H1 (cell line): Measurements from ENCODE around the gene KNOP1. TPM values are rescaled to one million over a fixed set of nuclear protein-coding genes. Genes with fewer than 3 reads are reported as not detected.
A peak's percentile ranks its signal among the peaks of the same experiment; 100 is the strongest.

Source experiments
- CTCF ChIA-PET: fragments of 300-600 bp; sonication (Branson Sonifier 250); formaldehyde crosslinking; loops from one replicate; lab custom pipeline; 2021; ENCODE audit not compliant: partially characterized antibody; lab: Charles Lee
- POLR2A ChIA-PET: fragments of 300-600 bp; sonication (Branson Sonifier 250); formaldehyde crosslinking; loops from one replicate; lab custom pipeline; 2021; ENCODE audit warnings: inconsistent platforms; ENCODE audit not compliant: partially characterized antibody; lab: Charles Lee
- DNase-seq, 2 experiments: peaks; one replicate each; pipeline versions ENCODE4 v3.0.0 to v3.0.0-alpha.2; 2010 to 2022; ENCODE audit warnings: low spot score in 2 of 2, low read depth in 1 of 2, mixed read lengths in 1 of 2
- FAIRE-seq: peaks from 2 replicates; lab custom pipeline; 2011; peaks lifted over from hg19 to GRCh38; lab: Jason Lieb, UNC
- H2AFZ ChIP-seq: 2 replicates; pipeline ENCODE4 v1.8.1; 2012; ENCODE audit warnings: low read length, inconsistent platforms
- H2AK5ac ChIP-seq: 2 replicates; pipeline ENCODE4 v1.6.1; 2013; ENCODE audit warnings: low read depth, low read length
- H2BK120ac ChIP-seq: replicated peaks from 2 replicates; pipeline ENCODE3; 2013; ENCODE audit warnings: low read depth, low read length, inconsistent platforms
- H2BK12ac ChIP-seq: 2 replicates; pipeline ENCODE4 v1.6.1; 2013; ENCODE audit warnings: low read depth, low read length
- H2BK15ac ChIP-seq: 2 replicates; pipeline ENCODE4 v1.6.1; 2013; ENCODE audit warnings: low read length
- H2BK20ac ChIP-seq: 2 replicates; pipeline ENCODE4 v1.6.1; 2013; ENCODE audit warnings: low read length
- H2BK5ac ChIP-seq: 2 replicates; pipeline ENCODE4 v1.6.1; 2013; ENCODE audit warnings: low read depth, low read length
- H3K14ac ChIP-seq: 2 replicates; pipeline ENCODE4 v1.6.1; 2013; ENCODE audit warnings: inconsistent platforms; ENCODE audit not compliant: insufficient read length
- H3K18ac ChIP-seq: 2 replicates; pipeline ENCODE4 v1.6.1; 2013; ENCODE audit warnings: low read length; ENCODE audit errors: extremely low read depth
- H3K23ac ChIP-seq: 2 replicates; pipeline ENCODE4 v1.6.1; 2013; ENCODE audit warnings: inconsistent platforms; ENCODE audit not compliant: insufficient read length
- H3K23me2 ChIP-seq: 2 replicates; pipeline ENCODE4 v1.6.1; 2013; ENCODE audit warnings: low read depth, low read length
- H3K27ac ChIP-seq: 2 replicates; pipeline ENCODE4 v1.6.1; 2011; ENCODE audit warnings: low read depth, low read length, inconsistent platforms
- H3K27me3 ChIP-seq, 4 experiments: replicated peaks in 1 of 4; 1 replicate in 1 of 4; 2 replicates in 3 of 4; pipeline versions ENCODE4 v1.6.1 to v1.8.1; 2011 to 2013; ENCODE audit warnings: low read length in 3 of 4, mild to moderate bottlenecking in 3 of 4, inconsistent platforms in 2 of 4, mixed read lengths in 2 of 4, moderate library complexity in 1 of 4; ENCODE audit not compliant: control insufficient read depth in 3 of 4, insufficient read depth in 3 of 4; ENCODE audit errors: extremely low read depth in 1 of 4
- H3K36me3 ChIP-seq, 4 experiments: 2 replicates each; pipeline versions ENCODE4 v1.6.1 to v1.8.1; 2011 to 2013; ENCODE audit warnings: mild to moderate bottlenecking in 4 of 4, low read length in 3 of 4, moderate library complexity in 2 of 4, control low read depth in 1 of 4, inconsistent platforms in 1 of 4; ENCODE audit not compliant: insufficient read depth in 4 of 4, control insufficient read depth in 2 of 4
- H3K4ac ChIP-seq: replicated peaks from 2 replicates; pipeline ENCODE3; 2013; ENCODE audit warnings: low read length, low read depth, mixed read lengths, inconsistent platforms; ENCODE audit not compliant: insufficient read length
- H3K4me1 ChIP-seq, 4 experiments: replicated peaks in 1 of 4; 1 replicate in 1 of 4; 2 replicates in 3 of 4; pipeline versions ENCODE4 v1.6.1 to v1.8.1; 2011 to 2013; ENCODE audit warnings: low read length in 3 of 4, inconsistent platforms in 2 of 4, mixed read lengths in 1 of 4; ENCODE audit not compliant: insufficient read depth in 4 of 4, control insufficient read depth in 3 of 4
- H3K4me2 ChIP-seq, 2 experiments: 2 replicates each; pipeline versions ENCODE4 v1.6.1 to v1.8.1; 2011 to 2013; ENCODE audit warnings: low read depth in 2 of 2, low read length in 2 of 2, control low read depth in 1 of 2, inconsistent platforms in 1 of 2, mild to moderate bottlenecking in 1 of 2; ENCODE audit not compliant: insufficient read depth in 1 of 2
- H3K4me3 ChIP-seq, 4 experiments: fragments of 200-600, 300-600 bp in 1 of 4; sonication (generic), shearing (Covaris generic), sonication (Bioruptor Twin) in 1 of 4; 2 replicates each; pipeline versions ENCODE4 v1.5.1 to v1.8.1; 2011 to 2016; ENCODE audit warnings: low read length in 4 of 4, low read depth in 3 of 4, control low read depth in 2 of 4, inconsistent platforms in 2 of 4, mild to moderate bottlenecking in 2 of 4, mixed read lengths in 1 of 4, moderate library complexity in 1 of 4; ENCODE audit not compliant: insufficient read depth in 2 of 4; ENCODE audit errors: extremely low read depth in 1 of 4
- H3K56ac ChIP-seq: replicated peaks from 2 replicates; pipeline ENCODE3; 2013; ENCODE audit warnings: low read depth, mild to moderate bottlenecking, mixed read lengths, low read length, inconsistent platforms; ENCODE audit not compliant: insufficient read length
- H3K79me1 ChIP-seq: 2 replicates; pipeline ENCODE4 v1.6.1; 2013; ENCODE audit warnings: low read depth, low read length, control low read depth
- H3K79me2 ChIP-seq, 2 experiments: 2 replicates each; pipeline versions ENCODE4 v1.6.1 to v1.8.1; 2012 to 2013; ENCODE audit warnings: low read length in 2 of 2, mild to moderate bottlenecking in 2 of 2, inconsistent platforms in 1 of 2; ENCODE audit not compliant: insufficient read depth in 2 of 2, control insufficient read depth in 1 of 2
- H3K9ac ChIP-seq, 4 experiments: replicated peaks in 1 of 4; 1 replicate in 1 of 4; 2 replicates in 3 of 4; pipeline versions ENCODE4 v1.6.1 to v1.8.1; 2011 to 2013; ENCODE audit warnings: low read depth in 3 of 4, low read length in 3 of 4, control low read depth in 2 of 4, mild to moderate bottlenecking in 2 of 4, moderate library complexity in 2 of 4, inconsistent platforms in 1 of 4; ENCODE audit errors: extremely low read depth in 1 of 4
- H3K9me3 ChIP-seq, 2 experiments: 2 replicates each; pipeline versions ENCODE4 v1.6.1 to v1.8.1; 2012 to 2013; ENCODE audit warnings: mild to moderate bottlenecking in 2 of 2, moderate library complexity in 2 of 2, control low read depth in 1 of 2, inconsistent platforms in 1 of 2, low read depth in 1 of 2, low read length in 1 of 2, mixed read lengths in 1 of 2; ENCODE audit not compliant: insufficient read depth in 2 of 2
- H4K20me1 ChIP-seq, 2 experiments: replicated peaks in 1 of 2; 2 replicates each; pipeline versions ENCODE3 to v1.8.1; 2011 to 2013; ENCODE audit warnings: inconsistent platforms in 2 of 2, low read length in 2 of 2, mild to moderate bottlenecking in 1 of 2; ENCODE audit not compliant: insufficient read depth in 2 of 2, control insufficient read depth in 1 of 2
- H4K5ac ChIP-seq: 2 replicates; pipeline ENCODE4 v1.6.1; 2013; ENCODE audit warnings: low read length, low read depth, mixed read lengths, inconsistent platforms; ENCODE audit not compliant: insufficient read length
- H4K8ac ChIP-seq: 2 replicates; pipeline ENCODE4 v1.8.0; 2013; ENCODE audit warnings: mild to moderate bottlenecking, moderate library complexity, low read length, inconsistent platforms; ENCODE audit not compliant: insufficient read depth; ENCODE audit errors: extremely low read depth
- H4K91ac ChIP-seq: replicated peaks from 2 replicates; pipeline ENCODE3; 2013; ENCODE audit warnings: low read length, mixed read lengths, inconsistent platforms; ENCODE audit not compliant: insufficient read length
- ATF2 ChIP-seq: IDR thresholded peaks from 2 replicates; pipeline ENCODE4 v1.6.1; 2012; ENCODE audit warnings: low read length, inconsistent platforms
- CBX5 ChIP-seq: fragments of 300-800, 300-1000 bp; sonication (generic); IDR thresholded peaks from 2 replicates; pipeline ENCODE4 v1.7.1; 2016; ENCODE audit warnings: antibody characterized with exemption, low read length, low read depth
- CHD1 ChIP-seq: IDR thresholded peaks from 2 replicates; pipeline ENCODE4 v1.6.1; 2012; ENCODE audit warnings: low read depth, low read length, improper control_type of control experiment
- FOSL1 ChIP-seq: IDR thresholded peaks from 2 replicates; pipeline ENCODE4 v1.6.1; 2011; ENCODE audit warnings: mild to moderate bottlenecking, low read depth, low read length, moderate library complexity; ENCODE audit not compliant: insufficient read depth
- KDM4A ChIP-seq: IDR thresholded peaks from one replicate; pipeline ENCODE4 v1.7.1; 2012; ENCODE audit warnings: low read depth, mild to moderate bottlenecking, moderate library complexity, low read length, inconsistent platforms; ENCODE audit not compliant: severe bottlenecking
- MAFK ChIP-seq: IDR thresholded peaks from 2 replicates; pipeline ENCODE4 v1.6.1; 2012; ENCODE audit warnings: low read depth, mild to moderate bottlenecking, improper control_type of control experiment, low read length
- PHF8 ChIP-seq: fragments of 200-600 bp; sonication (generic); conservative IDR thresholded peaks from 2 replicates; pipeline ENCODE4 v1.7.1; 2012; ENCODE audit warnings: low read depth, mild to moderate bottlenecking, inconsistent platforms, low read length, moderate library complexity
- POLR2A ChIP-seq, 2 experiments: IDR thresholded peaks; 1 replicate in 1 of 2; 2 replicates in 1 of 2; pipeline ENCODE4 v1.6.1; 2011; ENCODE audit warnings: low read depth in 2 of 2, low read length in 2 of 2, mild to moderate bottlenecking in 2 of 2; ENCODE audit errors: control extremely low read depth in 1 of 2
- POLR2AphosphoS5 ChIP-seq: IDR thresholded peaks from 2 replicates; pipeline ENCODE4 v1.6.1; 2011; ENCODE audit warnings: low read depth, low read length
- SP2 ChIP-seq: IDR thresholded peaks from 2 replicates; pipeline ENCODE4 v1.6.1; 2012; ENCODE audit warnings: mild to moderate bottlenecking, low read length, inconsistent platforms
- TCF12 ChIP-seq: IDR thresholded peaks from 2 replicates; pipeline ENCODE4 v1.6.1; 2011; ENCODE audit warnings: low read depth, mild to moderate bottlenecking, low read length
- WGBS, 2 experiments: shearing (Covaris generic) in 1 of 2; methylation state at CpG; one replicate each; pipeline versions ENCODE4 v1.1.6 to v1.1.7; 2013 to 2015; ENCODE audit warnings: low lambda C conversion rate in 2 of 2, mixed read lengths in 2 of 2, inconsistent platforms in 1 of 2, low coverage in 1 of 2, missing lambda C conversion rate in 1 of 2; ENCODE audit not compliant: insufficient replicate concordance in 2 of 2, insufficient coverage in 1 of 2, insufficient read length in 1 of 2; ENCODE audit errors: extremely low coverage in 1 of 2, missing lambda C conversion rate in 1 of 2; 5-methylcytosine and 5-hydroxymethylcytosine counted together
- polyA plus RNA-seq, 7 experiments: library from polyadenylated mRNA; depleted of rRNA in 3 of 7; stranded (reverse) in 5 of 7; unstranded in 2 of 7; fragments of >200 nt in 5 of 7; fragments of 200-250 nt in 2 of 7; gene quantifications; 1 replicate in 5 of 7; 2 replicates in 1 of 7; 4 replicates in 1 of 7; pipeline versions ENCODE4 v1.2.1 to v1.2.3, GENCODE V29; 2011 to 2013; ENCODE audit warnings: missing spikeins in 2 of 7, mixed read lengths in 2 of 7
- total RNA-seq: library from RNA; stranded (reverse); fragmentation: NEBNext Ultra II Directional; extraction: Animal tissue kit (Norgen Biotek cat#: 25700); gene quantifications from 2 replicates; pipeline ENCODE4 v1.2.1, GENCODE V29; 2021

Gene KNOP1
- total and polyA plus RNA-seq, 2 of the 8 experiments (the other 6 are each of a cell fraction or from before 2014, with no cell fraction given): 21.6 to 87.9 TPM

- Histone ChIP-seq H2BK15ac (no peak overlapping the region), H2AFZ (no peak overlapping the region)
- FAIRE-seq: no peak
- no peak for TF ChIP-seq POLR2AphosphoS5
- no peak for TF ChIP-seq ATF2
- no peak for TF ChIP-seq CBX5
- no peak for TF ChIP-seq MAFK
- no peak for TF ChIP-seq TCF12
- no peak for TF ChIP-seq PHF8
- no peak for TF ChIP-seq CHD1
- TF ChIP-seq SP2: no peak
- no peak for TF ChIP-seq KDM4A
- no peak for TF ChIP-seq FOSL1
- TF ChIP-seq POLR2A (IDR thresholded peaks at IDR 0.05; ENCODE audit: control extremely low read depth in 1 of 2, low read depth in 2 of 2, low read length in 2 of 2): no peak
Observed at GRCh38 chr16:19753815-19754643, 36.0 kb upstream of the KNOP1 start.

More at GRCh38 chr16:19753815-19754643, 36.0 kb upstream of the KNOP1 start:
- H2BK5ac ChIP-seq: peak overlapping the region; percentile 40; the same call in 1 of the 2 replicates
- H3K23ac ChIP-seq: no peak overlapping the region
- no peak overlapping the region for H3K18ac ChIP-seq
- no peak overlapping the region for H2AK5ac ChIP-seq
- H3K79me2 ChIP-seq: no peaks in the 10 kb centered on the region
- no peaks in the 10 kb centered on the region for H3K9me3 ChIP-seq
- no peak overlapping the region for H2BK120ac ChIP-seq
- no peak overlapping the region for H3K4me3 ChIP-seq
- H4K91ac ChIP-seq: no peak overlapping the region
- H3K36me3 ChIP-seq: no peaks in the 10 kb centered on the region
- no peak overlapping the region for H3K9ac ChIP-seq
- H4K5ac ChIP-seq: no peak overlapping the region
- H2BK20ac ChIP-seq: no peak overlapping the region
- H3K4me1 ChIP-seq: no peaks in the 10 kb centered on the region
- POLR2A ChIA-PET: interaction anchor here (1.3 kb wide), 1 partner anchor 27 kb away, joined by 3 read pairs; no protein-coding TSS in a partner anchor
- no peak overlapping the region for H3K27ac ChIP-seq
- no peaks in the 10 kb centered on the region for H3K27me3 ChIP-seq
- H3K79me1 ChIP-seq: no peaks in the 10 kb centered on the region
- no peak overlapping the region for H3K4ac ChIP-seq
- no peak for DNase-seq
- 91% methylated on average over 12 of the region's 12 CpGs; no CpG with 5 or more reads in 1 of the 2 experiments for WGBS, 2 experiments
- no peak overlapping the region for H3K4me2 ChIP-seq
- CTCF ChIA-PET: interaction anchor here (0.9 to 1.5 kb wide), 3 partner anchors 24 to 58 kb away, joined by 4 read pairs; no protein-coding TSS in a partner anchor
- no peak overlapping the region for H3K14ac ChIP-seq
- H2BK12ac ChIP-seq: no peak overlapping the region
- H3K56ac ChIP-seq: no peak overlapping the region
- no peaks in the 10 kb centered on the region for H4K20me1 ChIP-seq
- no peak overlapping the region for H4K8ac ChIP-seq
- no peaks in the 10 kb centered on the region for H3K23me2 ChIP-seq
